Coronary artery (tissue), 2 donors: Measurements from ENCODE around the gene IZUMO1R.

ENCODE experiments used
- DNase-seq: peaks from one replicate; pipeline ENCODE4 v3.0.0-alpha.2; 2017; ENCODE audit warnings: low spot score
- H3K27ac ChIP-seq, 2 donors: fragments of 200-600 bp; sonication (generic); one replicate each; pipeline ENCODE4 v1.5.1; 2016 to 2019
- H3K4me3 ChIP-seq: fragments of 200-600 bp; sonication (generic); 2 replicates; pipeline ENCODE4 v1.5.1; 2016; ENCODE audit warnings: mild to moderate bottlenecking, moderate library complexity
- CTCF ChIP-seq: fragments of 200-600 bp; sonication (generic); IDR thresholded peaks from one replicate; pipeline ENCODE4 v1.5.1; 2019; ENCODE audit warnings: antibody characterized with exemption

Gene IZUMO1R

GRCh38 chr11:94308024-94308423 lies 3.6 kb downstream of the IZUMO1R start:
- no peak for DNase-seq
- no peak for TF ChIP-seq CTCF

GRCh38 chr11:94309757-94310156 lies 5.4 kb downstream of the IZUMO1R start:
- no peak overlapping the region for H3K27ac ChIP-seq
- DNase-seq = no peak
- H3K4me3 ChIP-seq = no peak overlapping the region
- TF ChIP-seq CTCF = no peak

More at GRCh38 chr11:94308024-94308423, 3.6 kb downstream of the IZUMO1R start:
- H3K27ac ChIP-seq = no peak overlapping the region
- H3K4me3 ChIP-seq = no peak overlapping the region

- Histone ChIP-seq H3K4me3 (no peak overlapping the region), H3K27ac (no peak overlapping the region)
- no peak for TF ChIP-seq CTCF
- DNase-seq = no peak
Observed at GRCh38 chr11:94310191-94310875, 6.0 kb downstream of the IZUMO1R start.

- TF ChIP-seq CTCF = no peak
Observed at GRCh38 chr11:94312339-94312738, 8.0 kb downstream of the IZUMO1R start.

GRCh38 chr11:94314064-94314463 lies 9.7 kb downstream of the IZUMO1R start:
- no peak for TF ChIP-seq CTCF
- no peak overlapping the region for H3K27ac ChIP-seq
- DNase-seq = no peak
- no peak overlapping the region for H3K4me3 ChIP-seq

More at GRCh38 chr11:94312339-94312738, 8.0 kb downstream of the IZUMO1R start:
- no peak overlapping the region for H3K4me3 ChIP-seq
- H3K27ac ChIP-seq = no peak overlapping the region
- no peak for DNase-seq

- no peak overlapping the region for H3K4me3 ChIP-seq
- DNase-seq = no peak
- TF ChIP-seq CTCF = no peak
- no peak overlapping the region for H3K27ac ChIP-seq
Observed at GRCh38 chr11:94315664-94316063, 11.3 kb downstream of the IZUMO1R start.

GRCh38 chr11:94322501-94322900 lies 18.1 kb downstream of the IZUMO1R start:
- Histone ChIP-seq H3K4me3 (no peak overlapping the region), H3K27ac (no peak overlapping the region)
- DNase-seq = no peak
- TF ChIP-seq CTCF = no peak
